NCI-H2196 (cell line): ENCODE results near the gene TMEM120B.

Source experiments
- DNase-seq: peaks from one replicate; lab custom pipeline; 2025; ENCODE audit not compliant: unreplicated experiment; lab: John Stamatoyannopoulos, UW

Gene TMEM120B

GRCh38 chr12:121773011-121773777 is 60.6 kb downstream of the TMEM120B start:
- peak; percentile 64 for DNase-seq

- DNase-seq = no peak
Measured at GRCh38 chr12:121774968-121775474, 62.5 kb downstream of the TMEM120B start.

- DNase-seq = no peak
Measured at GRCh38 chr12:121775501-121775900, 62.9 kb downstream of the TMEM120B start.

GRCh38 chr12:121776190-121777098 is 63.9 kb downstream of the TMEM120B start:
- peak; percentile 79 for DNase-seq

- no peak for DNase-seq
Measured at GRCh38 chr12:121778567-121779421, 66.2 kb downstream of the TMEM120B start.

GRCh38 chr12:121779422-121779895 is 66.9 kb downstream of the TMEM120B start:
- no peak for DNase-seq

GRCh38 chr12:121780429-121780828 is 67.9 kb downstream of the TMEM120B start:
- DNase-seq = no peak

- DNase-seq = no peak
Measured at GRCh38 chr12:121781484-121781997, 69.0 kb downstream of the TMEM120B start.

- DNase-seq = no peak
Measured at GRCh38 chr12:121781998-121782979, 69.7 kb downstream of the TMEM120B start.

- DNase-seq = no peak
Measured at GRCh38 chr12:121783766-121784165, 71.2 kb downstream of the TMEM120B start.

- no peak for DNase-seq
Measured at GRCh38 chr12:121784460-121784859, 71.9 kb downstream of the TMEM120B start.

GRCh38 chr12:121786440-121786825 is 73.9 kb downstream of the TMEM120B start:
- peak; percentile 42 for DNase-seq

GRCh38 chr12:121787063-121788025 is 74.8 kb downstream of the TMEM120B start:
- no peak for DNase-seq

GRCh38 chr12:121788176-121788818 is 75.7 kb downstream of the TMEM120B start:
- DNase-seq = no peak

GRCh38 chr12:121789233-121789781 is 76.8 kb downstream of the TMEM120B start:
- no peak for DNase-seq

GRCh38 chr12:121789800-121790728 is 77.5 kb downstream of the TMEM120B start:
- no peak for DNase-seq
